ENCODE data around the gene PARD3. TPM values are rescaled to one million over a fixed set of nuclear protein-coding genes. Genes with fewer than 3 reads are reported as not detected.

Gene PARD3
- total and polyA plus RNA-seq, 2 donors (not counting 3 experiments of a cell fraction or from before 2014, with no cell fraction given), result 7.3 to 24.1 TPM

DNA sequence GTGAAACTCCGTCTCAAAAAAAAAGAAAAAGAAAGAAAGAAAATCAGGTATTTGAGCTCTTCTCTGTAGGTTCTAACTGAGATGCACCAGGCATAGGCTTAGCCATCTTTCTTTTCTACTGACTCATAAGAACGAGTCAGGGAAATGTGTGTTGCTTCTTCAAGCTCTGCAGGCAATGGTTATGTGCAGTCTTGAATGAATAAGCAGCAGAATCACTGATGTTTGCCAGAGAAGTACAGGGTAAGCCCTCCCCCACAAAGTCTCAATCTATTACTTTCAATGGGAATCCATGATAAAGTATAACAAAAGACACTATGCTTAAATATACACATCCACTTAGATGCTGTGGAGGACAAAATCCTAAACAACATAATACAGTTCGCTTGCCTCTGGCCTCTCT is 239.2 kb downstream of the PARD3 start:
- CTCF ChIA-PET, result interaction anchor here (0.9 kb wide), 1 partner anchor 31 kb away, joined by 3 read pairs; no protein-coding TSS in a partner anchor
- FAIRE-seq (no peak), DNase-seq (ENCODE audit: low read depth, low spot score) (no peak)
- dilution Hi-C loops (cut with MboI; ENCODE audit: extremely low pct_ligation_motif_present, low sequenced_read_pairs), result no loop called here
- H3K27me3 ChIP-seq (ENCODE audit: control insufficient read depth in 2 of 2, insufficient read depth in 2 of 2, low read length in 2 of 2), result no peaks in the 10 kb centered on the region
- peaks cover 7% of the 10 kb centered on the region for H3K4me1 ChIP-seq (ENCODE audit: control insufficient read depth, extremely low read depth, insufficient read depth, low read length)
- no peaks in the 10 kb centered on the region for H3K9me1 ChIP-seq (replicated peaks; ENCODE audit: control insufficient read depth, extremely low read depth, insufficient read depth, low read length)
- no peak overlapping the region for H2AFZ ChIP-seq (ENCODE audit: low read depth, low read length)
- no peaks in the 10 kb centered on the region for H3K36me3 ChIP-seq (ENCODE audit: control insufficient read depth in 2 of 2, extremely low read depth in 1 of 2, insufficient read depth in 2 of 2, low read length in 2 of 2)
- no peak overlapping the region for H3K4me2 ChIP-seq (ENCODE audit: insufficient read depth, low read length)
- H3K79me2 ChIP-seq (ENCODE audit: control insufficient read depth, insufficient read depth, low read length), result no peaks in the 10 kb centered on the region
- H3K9ac ChIP-seq (replicated peaks; ENCODE audit: extremely low read depth, insufficient read depth, low read length), result no peak overlapping the region
- TF ChIP-seq MAX (IDR thresholded peaks at IDR 0.05; ENCODE audit: insufficient read depth, insufficient read length), result no peak
- no peak for TF ChIP-seq GATA2 (IDR thresholded peaks at IDR 0.05; ENCODE audit: insufficient read depth, insufficient read length, low read depth, low read length)
- peak; percentile 2 for TF ChIP-seq FOS (IDR thresholded peaks at IDR 0.05; ENCODE audit: borderline replicate concordance, insufficient read depth, low read length)
- H3K9me3 ChIP-seq (replicated peaks; ENCODE audit: control insufficient read depth, insufficient read depth, low read length), result no peaks in the 10 kb centered on the region
- BruUV-seq (replicated peaks), result no TSS peak
- no peaks in the 10 kb centered on the region for H4K20me1 ChIP-seq (replicated peaks; ENCODE audit: control insufficient read depth, extremely low read depth, insufficient read depth, low read length)
- H3K27ac ChIP-seq (ENCODE audit: insufficient read depth, low read depth, low read length), result no peak overlapping the region
- intact Hi-C loops (cut with micrococcal nuclease), result no loop called here
- H3K4me3 ChIP-seq (replicated peaks in 1 of 3; ENCODE audit: insufficient read depth in 1 of 3, low read depth in 1 of 3, low read length in 3 of 3), result no peak overlapping the region
- POLR2A ChIA-PET, result no interaction called here

DNA sequence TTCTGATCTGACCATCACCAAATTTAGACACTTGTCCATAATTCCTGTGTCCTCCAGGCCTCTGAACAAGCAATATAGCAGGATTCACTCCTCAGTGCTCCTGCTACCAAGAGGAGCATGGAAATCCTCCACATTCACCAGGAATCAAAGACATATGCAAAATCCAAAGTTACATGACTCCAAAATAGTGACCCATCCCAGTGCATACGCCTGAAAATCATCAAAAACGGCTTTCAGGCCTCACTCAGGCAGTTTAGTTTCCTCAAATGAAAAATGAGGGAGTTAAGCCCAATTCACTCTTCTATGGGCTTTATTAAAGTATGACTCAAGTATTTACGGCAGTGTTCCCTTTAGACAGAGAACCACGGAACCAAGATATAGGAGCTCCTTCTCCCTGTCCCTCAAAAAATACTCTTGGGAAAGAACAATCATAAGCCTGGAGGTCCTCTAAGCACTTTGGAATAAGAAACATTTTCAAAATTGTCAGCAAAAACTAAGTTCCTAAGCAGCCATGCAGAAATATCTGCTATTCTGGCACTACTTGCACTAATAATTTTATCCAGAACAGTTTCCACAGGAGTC is 240.7 kb downstream of the PARD3 start:
- no peak for DNase-seq (ENCODE audit: low read depth, low spot score)
- no peak for TF ChIP-seq POLR2A (IDR thresholded peaks at IDR 0.05; ENCODE audit: low read depth, low read length)
- no peak for TF ChIP-seq MAX (IDR thresholded peaks at IDR 0.05; ENCODE audit: insufficient read depth, insufficient read length)
- TF ChIP-seq POLR2AphosphoS5 (IDR thresholded peaks at IDR 0.05; ENCODE audit: insufficient read depth, low read depth, low read length), result no peak
- no peak for TF ChIP-seq JUN (IDR thresholded peaks at IDR 0.05; ENCODE audit: borderline replicate concordance, insufficient read depth, insufficient read length, low read depth)
- TF ChIP-seq, protein P1, sequence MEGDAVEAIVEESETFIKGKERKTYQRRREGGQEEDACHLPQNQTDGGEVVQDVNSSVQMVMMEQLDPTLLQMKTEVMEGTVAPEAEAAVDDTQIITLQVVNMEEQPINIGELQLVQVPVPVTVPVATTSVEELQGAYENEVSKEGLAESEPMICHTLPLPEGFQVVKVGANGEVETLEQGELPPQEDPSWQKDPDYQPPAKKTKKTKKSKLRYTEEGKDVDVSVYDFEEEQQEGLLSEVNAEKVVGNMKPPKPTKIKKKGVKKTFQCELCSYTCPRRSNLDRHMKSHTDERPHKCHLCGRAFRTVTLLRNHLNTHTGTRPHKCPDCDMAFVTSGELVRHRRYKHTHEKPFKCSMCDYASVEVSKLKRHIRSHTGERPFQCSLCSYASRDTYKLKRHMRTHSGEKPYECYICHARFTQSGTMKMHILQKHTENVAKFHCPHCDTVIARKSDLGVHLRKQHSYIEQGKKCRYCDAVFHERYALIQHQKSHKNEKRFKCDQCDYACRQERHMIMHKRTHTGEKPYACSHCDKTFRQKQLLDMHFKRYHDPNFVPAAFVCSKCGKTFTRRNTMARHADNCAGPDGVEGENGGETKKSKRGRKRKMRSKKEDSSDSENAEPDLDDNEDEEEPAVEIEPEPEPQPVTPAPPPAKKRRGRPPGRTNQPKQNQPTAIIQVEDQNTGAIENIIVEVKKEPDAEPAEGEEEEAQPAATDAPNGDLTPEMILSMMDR (IDR thresholded peaks at IDR 0.05; ENCODE audit: extremely low read depth in 1 of 2, insufficient read depth in 1 of 2, low read depth in 1 of 2, low read length in 2 of 2), result no peak
- TF ChIP-seq EZH2 (IDR thresholded peaks at IDR 0.05; ENCODE audit: borderline replicate concordance, low read depth, low read length, severe bottlenecking), result no peak
- no peak for TF ChIP-seq GATA2 (IDR thresholded peaks at IDR 0.05; ENCODE audit: insufficient read depth, insufficient read length, low read depth, low read length)
- TF ChIP-seq MYC (IDR thresholded peaks at IDR 0.05; ENCODE audit: low read depth, low read length), result no peak
- no peak for TF ChIP-seq FOS (IDR thresholded peaks at IDR 0.05; ENCODE audit: borderline replicate concordance, insufficient read depth, low read length)
- Histone ChIP-seq H4K20me1 (replicated peaks; ENCODE audit: control insufficient read depth, extremely low read depth, insufficient read depth, low read length) (no peaks in the 10 kb centered on the region), H3K9me3 (replicated peaks; ENCODE audit: control insufficient read depth, insufficient read depth, low read length) (no peaks in the 10 kb centered on the region), H3K4me1 (ENCODE audit: control insufficient read depth, extremely low read depth, insufficient read depth, low read length) (no peaks in the 10 kb centered on the region), H3K27ac (ENCODE audit: insufficient read depth, low read depth, low read length) (no peak overlapping the region), H3K9ac (replicated peaks; ENCODE audit: extremely low read depth, insufficient read depth, low read length) (no peak overlapping the region), H3K79me2 (ENCODE audit: control insufficient read depth, insufficient read depth, low read length) (no peaks in the 10 kb centered on the region), H3K9me1 (replicated peaks; ENCODE audit: control insufficient read depth, extremely low read depth, insufficient read depth, low read length) (no peaks in the 10 kb centered on the region), H2AFZ (ENCODE audit: low read depth, low read length) (no peak overlapping the region), H3K36me3 (ENCODE audit: control insufficient read depth in 2 of 2, extremely low read depth in 1 of 2, insufficient read depth in 2 of 2, low read length in 2 of 2) (no peaks in the 10 kb centered on the region), H3K4me3 (replicated peaks in 1 of 3; ENCODE audit: insufficient read depth in 1 of 3, low read depth in 1 of 3, low read length in 3 of 3) (no peak overlapping the region), H3K27me3 (ENCODE audit: control insufficient read depth in 2 of 2, insufficient read depth in 2 of 2, low read length in 2 of 2) (no peaks in the 10 kb centered on the region), H3K4me2 (ENCODE audit: insufficient read depth, low read length) (no peak overlapping the region)
- intact Hi-C loops (cut with micrococcal nuclease) (no loop called here), dilution Hi-C loops (cut with MboI; ENCODE audit: extremely low pct_ligation_motif_present, low sequenced_read_pairs) (no loop called here)
- ChIA-PET POLR2A (no interaction called here), CTCF (interaction anchor here (1.2 kb wide), 1 partner anchor 7 kb away, joined by 3 read pairs; no protein-coding TSS in a partner anchor)
- FAIRE-seq, result no peak
- no TSS peak for BruUV-seq (replicated peaks)
